ENCODE data around the gene HSPB8.

Gene HSPB8

DNA sequence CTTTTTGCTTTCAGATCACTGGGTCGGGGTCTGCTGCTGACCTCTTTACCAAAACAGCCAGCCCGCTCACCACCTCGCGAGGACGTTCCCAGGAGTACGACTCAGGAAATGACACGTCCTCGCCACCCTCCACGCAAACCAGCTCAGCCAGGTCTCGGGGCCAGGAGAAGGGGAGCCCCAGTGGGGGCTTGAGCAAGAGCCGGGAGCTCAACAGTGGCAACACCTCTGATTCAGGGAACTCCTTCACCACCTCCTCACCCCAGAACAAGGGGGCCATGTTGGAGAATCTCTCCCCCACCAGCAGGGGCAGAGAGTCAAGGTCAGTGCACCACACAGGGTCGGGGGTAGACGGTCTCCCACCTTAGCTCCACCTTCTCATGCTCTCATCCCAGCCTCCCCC is 33.4 kb upstream of the HSPB8 start:
- H3K4me3 ChIP-seq (ENCODE audit: low read length), result no peak overlapping the region
- no peak for DNase-seq (ENCODE audit: low read depth)
- TF ChIP-seq, protein P1, sequence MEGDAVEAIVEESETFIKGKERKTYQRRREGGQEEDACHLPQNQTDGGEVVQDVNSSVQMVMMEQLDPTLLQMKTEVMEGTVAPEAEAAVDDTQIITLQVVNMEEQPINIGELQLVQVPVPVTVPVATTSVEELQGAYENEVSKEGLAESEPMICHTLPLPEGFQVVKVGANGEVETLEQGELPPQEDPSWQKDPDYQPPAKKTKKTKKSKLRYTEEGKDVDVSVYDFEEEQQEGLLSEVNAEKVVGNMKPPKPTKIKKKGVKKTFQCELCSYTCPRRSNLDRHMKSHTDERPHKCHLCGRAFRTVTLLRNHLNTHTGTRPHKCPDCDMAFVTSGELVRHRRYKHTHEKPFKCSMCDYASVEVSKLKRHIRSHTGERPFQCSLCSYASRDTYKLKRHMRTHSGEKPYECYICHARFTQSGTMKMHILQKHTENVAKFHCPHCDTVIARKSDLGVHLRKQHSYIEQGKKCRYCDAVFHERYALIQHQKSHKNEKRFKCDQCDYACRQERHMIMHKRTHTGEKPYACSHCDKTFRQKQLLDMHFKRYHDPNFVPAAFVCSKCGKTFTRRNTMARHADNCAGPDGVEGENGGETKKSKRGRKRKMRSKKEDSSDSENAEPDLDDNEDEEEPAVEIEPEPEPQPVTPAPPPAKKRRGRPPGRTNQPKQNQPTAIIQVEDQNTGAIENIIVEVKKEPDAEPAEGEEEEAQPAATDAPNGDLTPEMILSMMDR (IDR thresholded peaks at IDR 0.05; ENCODE audit: insufficient read depth, low read depth, low read length, missing control alignments), result no peak

DNA sequence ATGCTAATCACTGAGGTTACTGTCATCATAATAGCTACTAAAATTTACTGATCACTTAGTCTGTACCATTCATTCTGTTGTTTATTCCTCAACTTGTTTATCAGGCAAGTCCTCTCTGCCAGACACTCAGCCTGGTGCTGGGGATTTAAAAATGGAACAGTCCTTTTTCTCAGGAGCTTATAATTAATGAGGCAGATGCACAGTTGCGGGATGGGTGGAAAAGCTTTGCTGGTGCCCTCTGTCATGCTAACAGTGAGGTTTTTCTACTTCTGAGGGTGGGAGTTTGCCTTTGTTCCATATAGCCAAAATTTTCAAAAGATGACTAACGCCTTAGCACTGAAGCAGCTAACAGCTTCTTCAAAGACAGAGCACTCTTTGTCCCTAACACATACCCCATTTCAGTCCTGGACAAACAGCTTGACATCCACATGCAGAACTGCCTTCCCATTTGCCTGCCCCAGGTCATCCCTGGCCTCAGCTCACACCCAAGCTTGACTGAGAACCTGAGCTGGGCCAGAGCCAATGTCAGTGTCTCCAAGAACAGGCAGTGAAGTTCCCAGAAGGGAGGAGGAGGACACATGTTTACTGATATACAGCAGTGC is 30.8 kb upstream of the HSPB8 start:
- no peak for DNase-seq (ENCODE audit: low read depth)
- H3K4me3 ChIP-seq (ENCODE audit: low read length), result no peak overlapping the region
- TF ChIP-seq, protein P1 (IDR thresholded peaks at IDR 0.05; ENCODE audit: insufficient read depth, low read depth, low read length, missing control alignments), result no peak

DNA sequence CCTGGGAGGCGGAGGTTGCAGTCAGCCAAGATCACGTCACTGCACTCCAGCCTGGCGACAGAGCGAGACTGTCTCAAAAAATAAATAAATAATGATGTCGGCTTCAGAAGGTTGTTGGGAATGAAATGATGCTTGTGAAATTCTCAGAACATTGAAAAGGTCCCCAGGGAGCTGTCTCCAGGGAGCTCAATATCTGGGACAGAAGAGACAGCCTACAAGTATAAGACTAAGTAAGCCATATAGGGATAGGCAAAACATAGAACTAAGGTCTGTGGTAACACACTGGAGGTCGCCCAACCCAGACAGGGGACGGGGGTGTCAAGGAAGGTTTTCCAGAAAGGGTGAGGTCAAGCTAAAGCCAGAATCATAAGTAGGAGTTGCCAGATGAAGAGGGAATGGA is 29.5 kb upstream of the HSPB8 start:
- no peak for DNase-seq (ENCODE audit: low read depth)
- no peak overlapping the region for H3K4me3 ChIP-seq (ENCODE audit: low read length)
- TF ChIP-seq, protein P1 (IDR thresholded peaks at IDR 0.05; ENCODE audit: insufficient read depth, low read depth, low read length, missing control alignments), result no peak

DNA sequence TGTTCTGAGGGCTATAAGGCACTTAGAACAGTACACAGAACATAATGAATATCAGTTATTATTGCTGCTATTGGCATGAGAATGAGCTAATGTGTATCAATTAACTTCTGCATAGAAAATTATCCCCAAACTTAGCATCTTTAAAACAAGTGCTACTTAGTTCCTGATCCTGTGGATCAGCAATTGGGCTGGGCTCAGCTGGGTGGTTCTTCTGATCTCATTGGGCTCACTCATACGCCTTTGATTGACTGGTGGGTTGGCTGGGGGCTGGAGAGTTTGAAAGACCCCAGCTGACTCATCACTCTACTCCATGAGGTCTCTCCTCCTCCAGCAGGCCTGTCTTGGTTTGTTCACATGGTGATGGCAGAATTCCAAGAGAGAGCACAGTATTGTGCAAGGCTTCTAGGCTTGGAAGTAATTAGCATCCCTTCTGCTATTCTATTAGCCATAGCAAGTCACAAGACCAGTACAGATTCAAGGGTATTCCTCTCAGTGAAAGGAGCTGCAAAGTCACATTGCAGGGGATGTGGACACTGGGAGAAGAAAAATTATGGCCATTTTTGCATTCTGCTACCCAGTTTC is 27.2 kb upstream of the HSPB8 start:
- no peak for DNase-seq (ENCODE audit: low read depth)
- H3K4me3 ChIP-seq (ENCODE audit: low read length), result no peak overlapping the region
- TF ChIP-seq, protein P1 (IDR thresholded peaks at IDR 0.05; ENCODE audit: insufficient read depth, low read depth, low read length, missing control alignments), result no peak

DNA sequence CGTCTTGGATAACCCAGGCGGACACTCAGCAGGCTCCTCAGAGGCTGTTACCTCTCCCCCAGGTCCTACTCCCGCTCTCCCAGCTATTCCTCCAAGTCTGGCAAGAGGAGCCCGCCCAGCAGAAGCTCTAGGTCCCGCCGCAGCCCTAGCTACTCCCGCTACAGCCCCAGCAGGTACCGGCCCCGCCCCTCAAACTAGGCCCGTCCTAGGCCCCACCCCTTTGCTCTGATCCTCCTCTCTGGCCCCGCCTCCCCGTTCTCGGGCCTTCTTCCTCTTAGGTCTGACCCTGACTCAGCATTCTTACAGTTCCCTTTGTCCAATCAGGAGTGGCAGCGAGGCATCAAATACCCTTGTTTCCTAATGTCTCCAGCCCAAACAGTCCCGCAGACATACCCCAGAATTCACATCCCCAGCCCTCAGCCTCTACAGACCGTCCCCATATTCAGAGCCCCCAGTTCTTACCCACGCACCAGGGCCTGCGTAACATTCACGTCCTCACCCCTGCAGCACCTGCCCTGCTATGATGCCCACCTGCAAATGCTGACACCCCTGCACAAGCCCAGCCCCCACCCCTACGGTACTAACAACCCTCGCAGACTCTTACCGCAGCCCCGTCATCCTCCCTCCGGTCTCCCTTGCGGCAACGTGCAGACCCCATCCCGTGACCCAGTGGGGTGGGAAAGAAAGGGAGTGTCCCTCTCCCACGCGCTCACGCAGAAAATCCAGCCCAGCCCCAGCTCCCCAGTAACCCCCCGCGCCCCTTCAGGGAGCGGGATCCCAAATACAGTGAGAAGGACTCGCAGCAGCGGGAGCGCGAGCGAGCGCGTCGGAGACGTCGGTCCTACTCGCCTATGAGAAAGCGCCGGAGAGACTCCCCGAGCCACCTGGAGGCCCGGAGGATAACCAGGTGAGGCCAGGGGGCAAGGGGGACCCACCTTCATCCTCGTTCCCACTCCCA is 25.0 kb upstream of the HSPB8 start:
- TF ChIP-seq, protein P1 (IDR thresholded peaks at IDR 0.05; ENCODE audit: insufficient read depth, low read depth, low read length, missing control alignments), result no peak
- no peak for DNase-seq (ENCODE audit: low read depth)
- H3K4me3 ChIP-seq (ENCODE audit: low read length), result no peak overlapping the region

DNA sequence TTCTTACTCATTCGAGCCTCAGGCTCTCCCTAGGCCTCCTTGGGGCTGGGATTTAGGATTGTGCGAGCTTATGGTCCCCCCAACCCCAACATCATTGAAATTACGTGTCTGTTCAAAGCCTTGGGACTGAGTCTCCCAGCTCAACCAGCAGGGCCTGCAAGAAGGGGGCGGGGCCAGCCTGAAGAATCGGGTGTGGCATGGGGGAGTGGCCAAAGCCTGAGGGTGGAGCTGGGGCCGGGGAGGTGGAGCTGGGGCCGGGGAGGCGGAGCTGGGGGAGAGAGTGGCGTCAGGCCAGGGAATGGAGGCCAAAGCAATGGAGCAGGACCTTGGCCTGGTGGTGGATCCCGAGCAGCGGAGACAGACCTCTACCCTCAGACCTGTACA is 24.3 kb upstream of the HSPB8 start:
- H3K4me3 ChIP-seq (ENCODE audit: low read length), result no peak overlapping the region
- DNase-seq (ENCODE audit: low read depth), result no peak
- TF ChIP-seq, protein P1 (IDR thresholded peaks at IDR 0.05; ENCODE audit: insufficient read depth, low read depth, low read length, missing control alignments), result no peak

Measured in epithelial cell of esophagus (primary cell).